Sigmoid colon (tissue), 7 donors: ENCODE measurements around the gene SYT9. TPM values are rescaled to one million over a fixed set of nuclear protein-coding genes. Genes with fewer than 3 reads are reported as not detected.

ENCODE experiments used
- DNase-seq: peaks from one replicate; pipeline ENCODE4 v3.0.0-alpha.2; 2019
- H3K27ac ChIP-seq, 4 donors: fragments of 200-600 bp; sonication (generic); one replicate each; pipeline ENCODE4 v1.5.1; 2016 to 2019; ENCODE audit warnings: mild to moderate bottlenecking in 1 of 4
- H3K27me3 ChIP-seq, 3 donors: fragments of 200-600 bp; sonication (generic); one replicate each; pipeline ENCODE4 v1.5.1; 2019; ENCODE audit warnings: mild to moderate bottlenecking in 1 of 3
- H3K36me3 ChIP-seq, 4 donors: fragments of 200-600 bp; sonication (generic); one replicate each; pipeline ENCODE4 v1.5.1; 2016 to 2019
- H3K4me1 ChIP-seq, 4 donors: fragments of 200-600 bp; sonication (generic); one replicate each; pipeline ENCODE4 v1.5.1; 2017 to 2019
- H3K4me3 ChIP-seq, 4 donors: fragments of 200-600 bp; sonication (generic); one replicate each; pipeline ENCODE4 v1.5.1; 2017 to 2019; ENCODE audit warnings: mild to moderate bottlenecking in 2 of 4, moderate library complexity in 1 of 4
- H3K9me3 ChIP-seq, 4 donors: fragments of 200-600 bp in 3 of 4; sonication (generic) in 3 of 4; one replicate each; pipeline versions ENCODE4 v1.5.1 to v1.6.1; 2013 to 2019
- EP300 ChIP-seq, 4 donors: sonication (generic); formaldehyde crosslinking; IDR thresholded peaks; one replicate each; pipeline ENCODE4 v1.6.1; 2017; ENCODE audit warnings: antibody characterized with exemption in 4 of 4
- POLR2A ChIP-seq, 2 donors: fragments of 450-650 bp; IDR thresholded peaks; one replicate each; pipeline ENCODE4 v1.6.1; 2016; ENCODE audit warnings: antibody characterized with exemption in 2 of 2, mild to moderate bottlenecking in 2 of 2, moderate library complexity in 2 of 2
- POLR2AphosphoS5 ChIP-seq, 4 donors: sonication (generic); formaldehyde crosslinking; IDR thresholded peaks; one replicate each; pipeline ENCODE4 v1.6.1; 2017; ENCODE audit warnings: antibody characterized with exemption in 4 of 4
- WGBS, 2 donors: extraction: QIAGEN DNeasy Blood & Tissue Kit; methylation state at CpG; one replicate each; pipeline ENCODE4 v1.1.7; 2013; 5-methylcytosine and 5-hydroxymethylcytosine counted together
- intact Hi-C: fragments of 100-400 bp; cut with DNase I; formaldehyde crosslinking; loops from one replicate; pipeline ENCODE4 v1.15.1; 2023
- polyA plus RNA-seq, 3 donors: library from polyadenylated mRNA; stranded (reverse); fragments of 200-250 nt; gene quantifications; one replicate each; pipeline ENCODE4 v1.2.3, GENCODE V29; 2013
- total RNA-seq, 4 donors: library from RNA; depleted of rRNA; stranded (reverse); fragments of >200 nt; gene quantifications; one replicate each; pipeline ENCODE4 v1.1.0, GENCODE V29; 2016
- TF ChIP-seq, protein P1 (sequence below), 4 experiments: fragments of 450-650 bp in 3 of 4; fragments of 200-600 bp in 1 of 4; IDR thresholded peaks; one replicate each; pipeline ENCODE4 v1.5.1; 2016 to 2019; ENCODE audit warnings: antibody characterized with exemption in 4 of 4, mild to moderate bottlenecking in 3 of 4, moderate library complexity in 2 of 4
- donor health status: healthy with polysubstance abuse.
- donor health status: Bipolar disorder and iron deficiency.
- donor health status: healthy.

The SYT9 gene
- total and polyA plus RNA-seq, 7 donors: 0.16 to 1.1 (median 0.28) TPM; not detected in 2

DNA sequence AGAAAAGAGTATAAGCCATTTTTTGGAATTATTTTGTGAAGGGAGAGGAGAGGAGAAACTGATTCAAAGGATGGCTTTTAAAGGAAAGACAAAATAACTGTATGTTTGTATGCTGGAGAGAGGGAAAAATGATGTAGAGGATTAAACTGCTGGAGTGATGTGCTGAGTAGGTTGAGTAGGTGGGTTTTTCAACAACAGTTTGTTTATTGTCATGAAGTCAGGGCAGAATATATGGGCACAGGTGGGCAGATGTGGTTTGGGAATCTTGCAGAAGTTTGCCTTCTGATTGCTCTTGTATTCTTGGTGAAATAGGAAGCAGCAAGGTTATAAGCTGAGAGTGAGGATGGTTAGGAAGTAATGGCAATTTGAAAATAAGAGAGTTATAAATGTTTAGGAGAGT is 12.1 kb downstream of the SYT9 start:
- H3K27me3 ChIP-seq: no peaks in the 10 kb centered on the region
- no peak overlapping the region for H3K4me3 ChIP-seq
- TF ChIP-seq, protein P1, sequence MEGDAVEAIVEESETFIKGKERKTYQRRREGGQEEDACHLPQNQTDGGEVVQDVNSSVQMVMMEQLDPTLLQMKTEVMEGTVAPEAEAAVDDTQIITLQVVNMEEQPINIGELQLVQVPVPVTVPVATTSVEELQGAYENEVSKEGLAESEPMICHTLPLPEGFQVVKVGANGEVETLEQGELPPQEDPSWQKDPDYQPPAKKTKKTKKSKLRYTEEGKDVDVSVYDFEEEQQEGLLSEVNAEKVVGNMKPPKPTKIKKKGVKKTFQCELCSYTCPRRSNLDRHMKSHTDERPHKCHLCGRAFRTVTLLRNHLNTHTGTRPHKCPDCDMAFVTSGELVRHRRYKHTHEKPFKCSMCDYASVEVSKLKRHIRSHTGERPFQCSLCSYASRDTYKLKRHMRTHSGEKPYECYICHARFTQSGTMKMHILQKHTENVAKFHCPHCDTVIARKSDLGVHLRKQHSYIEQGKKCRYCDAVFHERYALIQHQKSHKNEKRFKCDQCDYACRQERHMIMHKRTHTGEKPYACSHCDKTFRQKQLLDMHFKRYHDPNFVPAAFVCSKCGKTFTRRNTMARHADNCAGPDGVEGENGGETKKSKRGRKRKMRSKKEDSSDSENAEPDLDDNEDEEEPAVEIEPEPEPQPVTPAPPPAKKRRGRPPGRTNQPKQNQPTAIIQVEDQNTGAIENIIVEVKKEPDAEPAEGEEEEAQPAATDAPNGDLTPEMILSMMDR (IDR thresholded peaks at IDR 0.05): no peak
- TF ChIP-seq POLR2AphosphoS5 (IDR thresholded peaks at IDR 0.05) (no peak), EP300 (IDR thresholded peaks at IDR 0.05) (no peak), POLR2A (IDR thresholded peaks at IDR 0.05) (no peak)
- H3K36me3 ChIP-seq: no peaks in the 10 kb centered on the region
- H3K4me1 ChIP-seq: no peaks in the 10 kb centered on the region
- intact Hi-C loops: no loop called here
- no peak overlapping the region for H3K27ac ChIP-seq
- H3K9me3 ChIP-seq: no peaks in the 10 kb centered on the region
- no peak for DNase-seq

DNA sequence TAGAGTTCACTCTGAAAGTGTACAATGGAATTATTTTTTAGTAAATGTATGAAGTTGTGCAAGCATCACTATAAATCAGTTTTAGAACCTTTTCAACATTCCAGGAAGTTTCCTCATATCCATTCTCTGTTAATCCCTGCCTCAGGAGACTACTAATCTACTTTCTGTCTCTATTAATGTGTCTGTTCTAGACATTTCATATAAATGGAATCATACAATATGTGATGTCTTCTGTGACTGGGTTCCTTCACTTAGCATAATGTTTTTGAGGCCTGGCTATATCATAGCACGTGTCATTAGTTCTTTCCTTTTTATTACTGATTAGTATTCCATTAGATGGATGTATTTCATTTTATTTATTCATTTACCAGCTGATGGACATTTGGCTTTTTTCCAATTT is 17.1 kb downstream of the SYT9 start:
- H3K4me3 ChIP-seq: no peak overlapping the region
- no peaks in the 10 kb centered on the region for H3K4me1 ChIP-seq
- H3K9me3 ChIP-seq: no peaks in the 10 kb centered on the region
- WGBS, 2 donors: 39 to 62% methylated on average over 1 of the region's 1 CpG
- no peaks in the 10 kb centered on the region for H3K27me3 ChIP-seq
- no peak for DNase-seq
- no peaks in the 10 kb centered on the region for H3K36me3 ChIP-seq
- H3K27ac ChIP-seq: no peak overlapping the region
- TF ChIP-seq POLR2A (IDR thresholded peaks at IDR 0.05) (no peak), EP300 (IDR thresholded peaks at IDR 0.05) (no peak), POLR2AphosphoS5 (IDR thresholded peaks at IDR 0.05) (no peak)
- TF ChIP-seq, protein P1 (IDR thresholded peaks at IDR 0.05): no peak
- intact Hi-C loops: no loop called here

DNA sequence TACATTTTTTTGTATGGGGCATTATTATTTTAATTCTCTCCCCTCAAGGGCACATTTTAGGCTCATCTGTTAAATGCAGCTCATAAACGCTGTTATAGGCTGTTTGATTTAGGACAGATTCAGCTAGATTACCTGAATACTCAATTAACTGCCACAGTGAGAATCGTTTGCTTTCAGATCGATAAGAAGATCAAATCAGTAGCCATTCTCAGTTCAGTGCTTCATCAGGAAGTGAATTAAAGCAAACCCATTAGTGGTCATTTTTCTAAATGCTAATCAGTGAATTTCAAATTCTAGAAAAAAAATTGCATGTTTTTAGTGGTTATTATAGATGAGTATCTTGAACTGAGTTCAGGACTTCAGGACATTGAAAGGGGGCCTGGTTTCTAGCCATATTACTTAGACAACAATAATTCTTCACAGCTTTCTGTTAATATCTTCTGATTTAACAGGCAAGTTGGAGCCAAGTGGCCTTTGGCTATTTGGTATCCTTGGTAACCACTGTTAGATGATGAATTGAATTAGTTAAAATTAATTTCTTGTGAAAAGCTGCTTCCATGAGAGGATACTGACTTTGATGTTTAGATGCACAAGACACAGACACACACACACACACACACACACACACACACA is 18.6 kb downstream of the SYT9 start:
- intact Hi-C loops: loop anchor here (10.0 kb wide), 1 partner anchor 126 kb away; no protein-coding TSS in a partner anchor
- Histone ChIP-seq H3K4me3 (no peak overlapping the region), H3K9me3 (no peaks in the 10 kb centered on the region), H3K27ac (no peak overlapping the region), H3K4me1 (no peaks in the 10 kb centered on the region), H3K27me3 (no peaks in the 10 kb centered on the region), H3K36me3 (no peaks in the 10 kb centered on the region)
- no peak for DNase-seq
- TF ChIP-seq POLR2A (IDR thresholded peaks at IDR 0.05): no peak
- no peak for TF ChIP-seq POLR2AphosphoS5 (IDR thresholded peaks at IDR 0.05)
- TF ChIP-seq EP300 (IDR thresholded peaks at IDR 0.05): no peak
- TF ChIP-seq, protein P1 (IDR thresholded peaks at IDR 0.05): no peak
- 45 to 80% methylated on average over 3 of the region's 3 CpGs for WGBS, 2 donors

DNA sequence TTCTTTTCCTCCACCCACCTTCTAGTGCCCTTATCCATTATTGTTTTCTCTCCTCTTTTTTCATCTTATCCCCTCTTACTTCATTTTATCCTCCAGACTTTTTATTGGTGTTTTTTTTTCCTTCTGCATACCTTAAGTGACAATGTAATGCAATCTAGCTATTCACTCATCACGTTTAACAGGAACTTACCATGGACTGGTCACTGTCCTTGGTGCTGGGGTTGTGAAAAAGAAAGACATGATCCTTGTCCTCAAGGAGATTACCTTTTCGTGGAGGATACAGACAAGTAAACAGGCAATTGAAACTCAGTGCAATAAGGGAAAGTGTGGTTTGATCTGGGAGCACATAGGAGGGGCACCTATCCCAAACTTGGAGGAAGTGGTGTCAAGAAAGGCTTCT is 20.7 kb downstream of the SYT9 start:
- WGBS, 2 donors: 15 to 32% methylated on average over 2 of the region's 2 CpGs
- DNase-seq: no peak
- Histone ChIP-seq H3K27ac (no peak overlapping the region), H3K27me3 (no peaks in the 10 kb centered on the region), H3K4me1 (no peaks in the 10 kb centered on the region), H3K9me3 (no peaks in the 10 kb centered on the region), H3K36me3 (no peaks in the 10 kb centered on the region), H3K4me3 (no peak overlapping the region)
- intact Hi-C loops: loop anchor here (10.0 kb wide), 1 partner anchor 128 kb away; no protein-coding TSS in a partner anchor
- no peak for TF ChIP-seq POLR2A (IDR thresholded peaks at IDR 0.05)
- TF ChIP-seq POLR2AphosphoS5 (IDR thresholded peaks at IDR 0.05): no peak
- TF ChIP-seq, protein P1 (IDR thresholded peaks at IDR 0.05): no peak
- TF ChIP-seq EP300 (IDR thresholded peaks at IDR 0.05): no peak

DNA sequence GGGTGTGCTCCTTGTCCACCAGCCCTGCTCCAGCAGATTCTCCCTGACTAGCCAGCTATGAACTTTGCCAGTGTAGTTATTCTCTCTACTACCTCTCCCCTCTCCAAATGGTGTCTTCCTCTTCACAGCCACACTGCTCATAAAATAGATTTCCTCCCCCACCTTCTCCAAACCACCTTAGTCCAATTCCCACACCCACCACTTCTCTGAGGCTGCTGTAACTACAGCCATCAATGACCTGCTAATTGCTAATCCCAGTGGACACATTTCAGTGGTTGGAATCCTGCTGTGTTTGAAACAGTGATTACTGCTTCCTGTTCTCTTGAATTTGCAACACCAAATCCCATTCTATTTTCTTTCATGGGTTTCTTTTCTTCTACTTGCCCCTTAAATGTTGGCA is 23.4 kb downstream of the SYT9 start:
- TF ChIP-seq, protein P1 (IDR thresholded peaks at IDR 0.05): no peak
- TF ChIP-seq EP300 (IDR thresholded peaks at IDR 0.05): no peak
- TF ChIP-seq POLR2AphosphoS5 (IDR thresholded peaks at IDR 0.05): no peak
- no peak for TF ChIP-seq POLR2A (IDR thresholded peaks at IDR 0.05)
- DNase-seq: no peak
- intact Hi-C loops: loop anchor here (10.0 kb wide), 1 partner anchor 130 kb away; no protein-coding TSS in a partner anchor
- Histone ChIP-seq H3K36me3 (no peaks in the 10 kb centered on the region), H3K4me1 (no peaks in the 10 kb centered on the region), H3K27me3 (no peaks in the 10 kb centered on the region), H3K27ac (no peak overlapping the region), H3K4me3 (no peak overlapping the region), H3K9me3 (no peaks in the 10 kb centered on the region)
